Activated CD8-positive, alpha-beta memory T cell treated with anti-CD3 and anti-CD28 coated beads for 36 hours (primary cell): ENCODE data around the gene YBX1. TPM values are rescaled to one million over a fixed set of nuclear protein-coding genes. Genes with fewer than 3 reads are reported as not detected.

Experiments used
- CTCF ChIA-PET: fragments of 350-600 bp; sonication (Branson Sonifier 250); formaldehyde crosslinking; loops from one replicate; lab custom pipeline; 2021; ENCODE audit warnings: antibody characterized with exemption; lab: Charles Lee
- POLR2A ChIA-PET: fragments of 350-600 bp; sonication (Branson Sonifier 250); formaldehyde crosslinking; loops from one replicate; lab custom pipeline; 2021; ENCODE audit warnings: antibody characterized with exemption; lab: Charles Lee
- total RNA-seq, 2 experiments: library from RNA; stranded (reverse); gene quantifications; one replicate each; pipeline ENCODE4 v1.2.3, GENCODE V29; 2021

The YBX1 gene
- 1,000 to 10,000 TPM; 1,420 to 1,437 TPM for total RNA-seq

GRCh38 chr1:42681741-42682483, at the start of gene YBX1:
Gene YBX1 (plus strand): TSS chr1:42682418. CDS start chr1:42682566, 148 bp downstream.
- ChIA-PET CTCF (interaction anchor here (0.6 to 2.1 kb wide), 6 partner anchors 12 to 104 kb away, joined by 3 to 8 read pairs (median 4); partner anchors contain the start of genes C1orf50, P3H1 and PPIH), POLR2A (interaction anchor here (1.0 to 3.9 kb wide), 6 partner anchors 10 to 85 kb away, joined by 3 to 22 read pairs (median 7); partner anchors contain the start of genes C1orf50, P3H1 and PPIH)

GRCh38 chr1:42639116-42639515, 43.1 kb upstream of the YBX1 start:
- ChIA-PET POLR2A (no interaction called here), CTCF (no interaction called here)

GRCh38 chr1:42646056-42646455, 36.2 kb upstream of the YBX1 start:
- ChIA-PET POLR2A (no interaction called here), CTCF (interaction anchor here (0.6 kb wide), 1 partner anchor 10 kb away, joined by 3 read pairs; no protein-coding TSS in a partner anchor)

- ChIA-PET CTCF (interaction anchor here (0.6 to 2.0 kb wide), 2 partner anchors 21 to 26 kb away, joined by 3 to 5 read pairs; no protein-coding TSS in a partner anchor), POLR2A (interaction anchor here (1.1 to 1.9 kb wide), 2 partner anchors 26 to 110 kb away, joined by 5 to 16 read pairs; partner anchors contain the start of genes C1orf50, P3H1 and YBX1)
These were observed 25.0 kb upstream of the YBX1 start for GRCh38 chr1:42657201-42657600.

GRCh38 chr1:42657981-42658876, 24.0 kb upstream of the YBX1 start, which contains the start of gene PPIH:
Gene PPIH (plus strand): TSS chr1:42658423. CDS start chr1:42658447, 24 bp downstream.
- POLR2A ChIA-PET, result interaction anchor here (1.1 to 1.9 kb wide), 2 partner anchors 25 to 109 kb away, joined by 5 to 16 read pairs; partner anchors contain the start of genes C1orf50, P3H1 and YBX1
- CTCF ChIA-PET, result interaction anchor here (1.1 to 2.0 kb wide), 3 partner anchors 21 to 25 kb away, joined by 3 to 5 read pairs (median 5); partner anchors contain the start of gene YBX1

- POLR2A ChIA-PET, result interaction anchor here (1.9 kb wide), 1 partner anchor 24 kb away, joined by 16 read pairs; the partner anchor contains the start of gene YBX1
- CTCF ChIA-PET, result interaction anchor here (1.4 to 2.0 kb wide), 2 partner anchors 23 to 24 kb away, joined by 5 read pairs; partner anchors contain the start of gene YBX1
These were observed 23.3 kb upstream of the YBX1 start for GRCh38 chr1:42658877-42659337.

- POLR2A ChIA-PET, result interaction anchor here (0.8 to 2.3 kb wide), 3 partner anchors 21 to 105 kb away, joined by 3 to 10 read pairs (median 3); partner anchors contain the start of gene YBX1
- CTCF ChIA-PET, result no interaction called here
These were observed 21.2 kb upstream of the YBX1 start for GRCh38 chr1:42660907-42661500.

- CTCF ChIA-PET, result interaction anchor here (1.2 kb wide), 1 partner anchor 12 kb away, joined by 3 read pairs; the partner anchor contains the start of gene YBX1
- POLR2A ChIA-PET, result no interaction called here
These were observed 12.3 kb upstream of the YBX1 start for GRCh38 chr1:42669936-42670335.

GRCh38 chr1:42670425-42670824, 11.8 kb upstream of the YBX1 start:
- CTCF ChIA-PET, result no interaction called here
- POLR2A ChIA-PET, result no interaction called here

GRCh38 chr1:42674214-42674613, 8.0 kb upstream of the YBX1 start:
- ChIA-PET POLR2A (no interaction called here), CTCF (no interaction called here)

- CTCF ChIA-PET, result no interaction called here
- POLR2A ChIA-PET, result no interaction called here
These were observed 7.5 kb upstream of the YBX1 start for GRCh38 chr1:42674682-42675081.

GRCh38 chr1:42675467-42675866, 6.8 kb upstream of the YBX1 start:
- POLR2A ChIA-PET, result no interaction called here
- CTCF ChIA-PET, result no interaction called here

GRCh38 chr1:42676534-42677087, 5.6 kb upstream of the YBX1 start:
- CTCF ChIA-PET, result interaction anchor here (0.7 kb wide), 1 partner anchor 119 kb away, joined by 3 read pairs; no protein-coding TSS in a partner anchor
- POLR2A ChIA-PET, result no interaction called here

GRCh38 chr1:42679364-42679983, 2.7 kb upstream of the YBX1 start:
- ChIA-PET CTCF (interaction anchor here (1.2 kb wide), 1 partner anchor 21 kb away, joined by 3 read pairs; the partner anchor contains the start of gene PPIH), POLR2A (no interaction called here)

- CTCF ChIA-PET, result no interaction called here
- POLR2A ChIA-PET, result no interaction called here
These were observed 2.2 kb upstream of the YBX1 start for GRCh38 chr1:42680055-42680454.

- CTCF ChIA-PET, result interaction anchor here (0.6 to 2.1 kb wide), 4 partner anchors 18 to 103 kb away, joined by 4 to 5 read pairs (median 4); partner anchors contain the start of gene PPIH
These were observed 1.1 kb upstream of the YBX1 start for GRCh38 chr1:42680921-42681683.

GRCh38 chr1:42682484-42682738, 193 bp downstream of the YBX1 start:
- POLR2A ChIA-PET, result interaction anchor here (1.0 to 3.9 kb wide), 7 partner anchors 12 to 130 kb away, joined by 3 to 22 read pairs (median 4); partner anchors contain the start of genes C1orf50, P3H1 and PPIH
- CTCF ChIA-PET, result interaction anchor here (1.0 to 2.1 kb wide), 5 partner anchors 20 to 104 kb away, joined by 4 to 8 read pairs (median 5); partner anchors contain the start of genes C1orf50, P3H1 and PPIH

More at GRCh38 chr1:42680921-42681683, 1.1 kb upstream of the YBX1 start:
- POLR2A ChIA-PET, result interaction anchor here (1.2 to 3.9 kb wide), 3 partner anchors 9 to 85 kb away, joined by 3 to 22 read pairs (median 10); partner anchors contain the start of genes C1orf50 and P3H1
